ENCODE results near the gene XXYLT1. TPM values are rescaled to one million over a fixed set of nuclear protein-coding genes. Genes with fewer than 3 reads are reported as not detected.

The XXYLT1 gene
- total RNA-seq, 6 experiments from 2014 or later = 1.7 to 6.5 (median 2.1) TPM

GRCh38 chr3:195145579-195145978, 125.4 kb downstream of the XXYLT1 start:
- ATAC-seq (no peak), DNase-seq (no peak)
- no peak for TF ChIP-seq POLR2A (IDR thresholded peaks at IDR 0.05)
- TF ChIP-seq, protein P1, sequence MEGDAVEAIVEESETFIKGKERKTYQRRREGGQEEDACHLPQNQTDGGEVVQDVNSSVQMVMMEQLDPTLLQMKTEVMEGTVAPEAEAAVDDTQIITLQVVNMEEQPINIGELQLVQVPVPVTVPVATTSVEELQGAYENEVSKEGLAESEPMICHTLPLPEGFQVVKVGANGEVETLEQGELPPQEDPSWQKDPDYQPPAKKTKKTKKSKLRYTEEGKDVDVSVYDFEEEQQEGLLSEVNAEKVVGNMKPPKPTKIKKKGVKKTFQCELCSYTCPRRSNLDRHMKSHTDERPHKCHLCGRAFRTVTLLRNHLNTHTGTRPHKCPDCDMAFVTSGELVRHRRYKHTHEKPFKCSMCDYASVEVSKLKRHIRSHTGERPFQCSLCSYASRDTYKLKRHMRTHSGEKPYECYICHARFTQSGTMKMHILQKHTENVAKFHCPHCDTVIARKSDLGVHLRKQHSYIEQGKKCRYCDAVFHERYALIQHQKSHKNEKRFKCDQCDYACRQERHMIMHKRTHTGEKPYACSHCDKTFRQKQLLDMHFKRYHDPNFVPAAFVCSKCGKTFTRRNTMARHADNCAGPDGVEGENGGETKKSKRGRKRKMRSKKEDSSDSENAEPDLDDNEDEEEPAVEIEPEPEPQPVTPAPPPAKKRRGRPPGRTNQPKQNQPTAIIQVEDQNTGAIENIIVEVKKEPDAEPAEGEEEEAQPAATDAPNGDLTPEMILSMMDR (IDR thresholded peaks at IDR 0.05) = no peak
- Histone ChIP-seq H3K4me1 (no peaks in the 10 kb centered on the region), H3K9me3 (no peaks in the 10 kb centered on the region), H3K27ac (no peak overlapping the region), H3K27me3 (no peaks in the 10 kb centered on the region), H3K4me3 (no peak overlapping the region), H3K36me3 (no peaks in the 10 kb centered on the region)
- intact Hi-C loops (cut with DNase I) = no loop called here
- WGBS (ENCODE audit: insufficient coverage, low coverage, low lambda C conversion rate, missing lambda C conversion rate) = 77% methylated on average over 7 of the region's 12 CpGs

GRCh38 chr3:195143221-195143620, 127.7 kb downstream of the XXYLT1 start:
- no peaks in the 10 kb centered on the region for H3K27me3 ChIP-seq
- H3K4me1 ChIP-seq = no peaks in the 10 kb centered on the region
- DNase-seq (no peak), ATAC-seq (no peak)
- 100% methylated on average over 3 of the region's 5 CpGs for WGBS (ENCODE audit: insufficient coverage, low coverage, low lambda C conversion rate, missing lambda C conversion rate)
- H3K36me3 ChIP-seq = no peaks in the 10 kb centered on the region
- no peak overlapping the region for H3K27ac ChIP-seq
- TF ChIP-seq, protein P1 (IDR thresholded peaks at IDR 0.05) = no peak
- TF ChIP-seq POLR2A (IDR thresholded peaks at IDR 0.05) = no peak
- H3K9me3 ChIP-seq = no peaks in the 10 kb centered on the region
- intact Hi-C loops (cut with DNase I) = no loop called here
- H3K4me3 ChIP-seq = no peak overlapping the region

DNA sequence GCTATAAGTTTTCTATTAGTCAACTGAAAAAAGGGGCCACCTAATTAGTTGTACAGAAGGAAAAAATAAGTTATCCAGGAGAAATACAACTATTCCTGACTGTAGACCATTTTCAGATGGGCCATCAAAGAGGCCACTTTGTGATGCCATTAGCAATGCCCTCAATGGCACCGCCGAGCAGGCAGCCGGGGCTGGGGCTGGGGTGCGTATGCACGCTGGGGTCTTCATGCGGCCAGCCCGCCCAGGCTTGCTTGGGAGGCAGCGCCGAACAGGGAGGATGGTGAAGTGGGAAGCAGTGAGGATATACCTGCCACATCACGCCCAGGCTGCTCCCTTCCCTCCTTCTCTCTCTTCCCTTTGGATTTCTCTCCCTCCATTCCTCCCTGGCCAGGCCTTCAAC, 128.4 kb downstream of the XXYLT1 start:
- DNase-seq (no peak), ATAC-seq (no peak)
- H3K36me3 ChIP-seq = no peaks in the 10 kb centered on the region
- no peak for TF ChIP-seq POLR2A (IDR thresholded peaks at IDR 0.05)
- TF ChIP-seq, protein P1 (IDR thresholded peaks at IDR 0.05) = no peak
- H3K4me3 ChIP-seq = no peak overlapping the region
- no peak overlapping the region for H3K27ac ChIP-seq
- 97% methylated on average over 9 of the region's 10 CpGs for WGBS (ENCODE audit: insufficient coverage, low coverage, low lambda C conversion rate, missing lambda C conversion rate)
- intact Hi-C loops (cut with DNase I) = no loop called here
- no peaks in the 10 kb centered on the region for H3K27me3 ChIP-seq
- no peaks in the 10 kb centered on the region for H3K9me3 ChIP-seq
- H3K4me1 ChIP-seq = no peaks in the 10 kb centered on the region

DNA sequence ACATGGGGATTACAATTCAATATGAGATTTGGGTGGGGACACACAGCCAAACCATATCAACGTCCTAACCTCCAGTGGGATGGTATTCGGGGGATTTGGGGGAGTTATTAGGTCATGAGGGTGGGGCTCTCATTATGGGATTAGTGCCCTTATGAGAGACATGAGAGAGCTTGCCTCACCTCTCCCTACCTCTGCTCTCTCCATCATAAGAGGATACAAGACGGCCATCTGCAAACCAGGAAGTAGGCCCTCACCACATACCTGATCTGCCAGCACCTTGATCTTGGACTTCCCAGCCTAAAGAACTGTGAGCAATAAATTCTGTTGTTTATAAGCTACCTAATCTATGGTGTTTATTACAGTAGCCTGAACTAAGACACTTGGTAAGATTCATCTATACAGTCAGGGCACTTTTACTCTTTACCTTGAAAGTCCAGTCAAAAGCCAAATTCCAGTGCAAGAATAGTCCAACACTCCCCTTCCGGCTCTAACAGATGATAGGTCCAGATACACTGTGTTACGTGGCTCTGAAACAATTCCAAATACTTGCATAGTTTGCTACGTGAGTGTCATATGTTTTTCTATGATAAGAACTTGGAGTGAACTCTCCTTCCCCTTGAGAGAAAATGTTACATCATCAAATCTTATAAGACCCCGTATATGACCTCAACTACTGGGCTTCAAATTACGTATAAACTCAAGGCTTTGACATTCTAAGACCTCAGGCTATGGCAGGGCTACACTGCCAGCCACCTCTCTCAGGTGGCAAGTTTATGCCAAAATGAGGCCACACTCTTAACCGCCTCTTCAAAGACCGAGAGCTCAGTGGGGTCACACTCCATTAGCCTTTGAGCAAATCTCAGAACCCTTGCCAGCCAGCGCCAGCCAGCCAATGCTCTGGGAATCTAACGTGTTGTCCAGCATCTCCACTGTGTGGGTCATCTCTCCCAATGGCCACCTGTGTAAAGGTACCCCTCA, 129.9 kb downstream of the XXYLT1 start:
- H3K9me3 ChIP-seq = no peaks in the 10 kb centered on the region
- DNase-seq (no peak), ATAC-seq (peak in 1 of 4 donors; percentile 41)
- H3K27ac ChIP-seq = no peak overlapping the region
- H3K27me3 ChIP-seq = no peaks in the 10 kb centered on the region
- H3K36me3 ChIP-seq = no peaks in the 10 kb centered on the region
- intact Hi-C loops (cut with DNase I) = no loop called here
- no peak for TF ChIP-seq POLR2A (IDR thresholded peaks at IDR 0.05)
- TF ChIP-seq, protein P1 (IDR thresholded peaks at IDR 0.05) = no peak
- H3K4me1 ChIP-seq = no peaks in the 10 kb centered on the region
- 86% methylated on average over 9 of the region's 12 CpGs for WGBS (ENCODE audit: insufficient coverage, low coverage, low lambda C conversion rate, missing lambda C conversion rate)
- no peak overlapping the region for H3K4me3 ChIP-seq

Data from right lobe of liver (tissue), 6 donors.